Smooth muscle cell (in vitro differentiated cells): Measurements from ENCODE around the gene MIP. TPM values are rescaled to one million over a fixed set of nuclear protein-coding genes. Genes with fewer than 3 reads are reported as not detected.
"Not testable (repeated sequence)": the region's sequence is repeated elsewhere in the genome, so short reads cannot be mapped to it uniquely, and the experiment has no call there.

Experiments
- DNase-seq: peaks from one replicate; lab custom pipeline; 2025; ENCODE audit not compliant: unreplicated experiment; lab: John Stamatoyannopoulos, UW
- H2AFZ ChIP-seq: fragments of 200-600 bp; sonication (generic); 2 replicates; pipeline ENCODE4 v1.6.0; 2016; ENCODE audit warnings: antibody characterized with exemption, low read depth, mild to moderate bottlenecking
- H3F3A ChIP-seq: fragments of 200-600 bp; sonication (generic); 2 replicates; pipeline ENCODE4 v1.6.0; 2017; ENCODE audit warnings: antibody characterized with exemption, low read depth
- H3K27ac ChIP-seq: fragments of 200-600 bp; sonication (generic); 2 replicates; pipeline ENCODE4 v1.5.1; 2016; ENCODE audit warnings: low read depth, mild to moderate bottlenecking
- H3K27me3 ChIP-seq: fragments of 200-600 bp; sonication (generic); 2 replicates; pipeline ENCODE4 v1.6.1; 2016; ENCODE audit warnings: low read depth, mild to moderate bottlenecking
- H3K36me3 ChIP-seq: fragments of 200-600 bp; sonication (generic); 2 replicates; pipeline ENCODE4 v1.5.1; 2016; ENCODE audit warnings: low read depth
- H3K4me1 ChIP-seq: fragments of 200-600 bp; sonication (generic); 2 replicates; pipeline ENCODE4 v1.5.1; 2016; ENCODE audit warnings: low read depth
- H3K4me2 ChIP-seq: fragments of 200-600 bp; sonication (generic); 2 replicates; pipeline ENCODE4 v1.6.0; 2016; ENCODE audit warnings: mild to moderate bottlenecking
- H3K4me3 ChIP-seq: fragments of 200-600 bp; sonication (generic); 2 replicates; pipeline ENCODE4 v1.5.1; 2016; ENCODE audit warnings: mild to moderate bottlenecking
- H3K79me2 ChIP-seq: fragments of 200-600 bp; sonication (generic); 2 replicates; pipeline ENCODE4 v1.6.0; 2016; ENCODE audit warnings: low read depth, mild to moderate bottlenecking
- H3K9ac ChIP-seq: fragments of 200-600 bp; sonication (generic); 2 replicates; pipeline ENCODE4 v1.6.0; 2016; ENCODE audit warnings: low read depth
- H3K9me3 ChIP-seq: fragments of 200-600 bp; sonication (generic); replicated peaks from 2 replicates; pipeline ENCODE4 v1.5.1; 2016; ENCODE audit warnings: low read depth
- H4K20me1 ChIP-seq: fragments of 200-600 bp; sonication (generic); 2 replicates; pipeline ENCODE4 v1.6.0; 2016; ENCODE audit warnings: low read depth
- CTCF ChIP-seq: fragments of 200-600 bp; sonication (generic); IDR thresholded peaks from 2 replicates; pipeline ENCODE4 v1.5.1; 2017; ENCODE audit warnings: borderline replicate concordance, mild to moderate bottlenecking, antibody characterized with exemption; ENCODE audit not compliant: insufficient read depth, poor library complexity, severe bottlenecking
- WGBS: methylation state at CpG from one replicate; pipeline ENCODE4 v1.1.7; 2016; ENCODE audit warnings: low lambda C conversion rate; 5-methylcytosine and 5-hydroxymethylcytosine counted together
- polyA plus RNA-seq: library from polyadenylated mRNA; unstranded; fragments of >200 nt; fragmentation: Nextera tagmentation; extraction: Ambion mirVana; gene quantifications from 2 replicates; pipeline ENCODE4 v1.2.1, GENCODE V29; 2016
- total RNA-seq: library from RNA; depleted of rRNA; stranded (reverse); fragments of >200 nt; gene quantifications from 2 replicates; pipeline ENCODE4 v1.2.3, GENCODE V29; 2014

MIP gene
- total and polyA plus RNA-seq, 2 experiments from 2014 or later = not detected

- 87% methylated on average over 5 of the region's 5 CpGs for WGBS
- no peak overlapping the region for H3K27ac ChIP-seq
Observed at GRCh38 chr12:56408799-56409417, 45.5 kb downstream of the MIP start.

GRCh38 chr12:56404227-56404626 lies 50.2 kb downstream of the MIP start:
- 90% methylated on average over 3 of the region's 3 CpGs for WGBS
- H4K20me1 ChIP-seq, H3K27ac ChIP-seq, H3K79me2 ChIP-seq, H3F3A ChIP-seq, H3K9me3 ChIP-seq, H3K4me1 ChIP-seq, H3K4me2 ChIP-seq, H3K9ac ChIP-seq, H3K4me3 ChIP-seq, H2AFZ ChIP-seq, H3K36me3 ChIP-seq, DNase-seq, H3K27me3 ChIP-seq: not testable (repeated sequence)

More at GRCh38 chr12:56408799-56409417, 45.5 kb downstream of the MIP start:
- H3K4me3 ChIP-seq = no peak overlapping the region
- H3K27me3 ChIP-seq = no peaks in the 10 kb centered on the region
- no peak for TF ChIP-seq CTCF
- H3K4me1 ChIP-seq = no peaks in the 10 kb centered on the region
- no peaks in the 10 kb centered on the region for H3K36me3 ChIP-seq
- no peak for DNase-seq
- H3K79me2 ChIP-seq = no peaks in the 10 kb centered on the region
- no peak overlapping the region for H3K4me2 ChIP-seq
- H4K20me1 ChIP-seq = no peaks in the 10 kb centered on the region
- no peak overlapping the region for H3K9ac ChIP-seq
- H2AFZ ChIP-seq = no peak overlapping the region
- H3F3A ChIP-seq = no peaks in the 10 kb centered on the region
- no peaks in the 10 kb centered on the region for H3K9me3 ChIP-seq

GRCh38 chr12:56401612-56402011 lies 52.8 kb downstream of the MIP start:
- not testable (repeated sequence) for H3F3A ChIP-seq, H3K79me2 ChIP-seq, H3K27ac ChIP-seq

GRCh38 chr12:56401125-56401524 lies 53.3 kb downstream of the MIP start:
- H4K20me1 ChIP-seq, H3K36me3 ChIP-seq, H3K27me3 ChIP-seq, H3K79me2 ChIP-seq, H2AFZ ChIP-seq, H3K9ac ChIP-seq, DNase-seq, H3F3A ChIP-seq, H3K4me1 ChIP-seq, H3K27ac ChIP-seq, H3K4me3 ChIP-seq, H3K9me3 ChIP-seq, H3K4me2 ChIP-seq: not testable (repeated sequence)
- WGBS = 95% methylated on average over 1 of the region's 3 CpGs

More at GRCh38 chr12:56401612-56402011, 52.8 kb downstream of the MIP start:
- H3K4me3 ChIP-seq, H3K36me3 ChIP-seq, DNase-seq, H3K9ac ChIP-seq, H4K20me1 ChIP-seq, H3K9me3 ChIP-seq, H2AFZ ChIP-seq, H3K4me2 ChIP-seq, H3K27me3 ChIP-seq, H3K4me1 ChIP-seq: not testable (repeated sequence)

Other genes with a start within 250 kb of the MIP start
- gene RNF41, start 232.7 kb downstream of the MIP start, total RNA-seq = 46.1 and 65.2 TPM in 2 replicates
- gene RNF41, start 232.7 kb downstream of the MIP start, polyA plus RNA-seq = 19.4 and 22.2 TPM in 2 replicates
- gene NABP2, start 230.3 kb downstream of the MIP start, total RNA-seq = 20.9 and 33.8 TPM in 2 replicates
- gene NABP2, start 230.3 kb downstream of the MIP start, polyA plus RNA-seq = 14.2 and 16.4 TPM in 2 replicates
- gene SLC39A5, start 224.6 kb downstream of the MIP start, total RNA-seq = 0.36 and 0.99 TPM in 2 replicates
- gene SLC39A5, start 224.6 kb downstream of the MIP start, polyA plus RNA-seq = not detected in 2 replicates
- gene ANKRD52, start 196.3 kb downstream of the MIP start, total RNA-seq = 31.4 and 32.5 TPM in 2 replicates
- gene ANKRD52, start 196.3 kb downstream of the MIP start, polyA plus RNA-seq = 49.9 and 54.0 TPM in 2 replicates
- 8.7 and 11.0 TPM in 2 replicates for gene COQ10A, start 187.7 kb downstream of the MIP start, total RNA-seq
- gene COQ10A, start 187.7 kb downstream of the MIP start, polyA plus RNA-seq = 9.8 and 16.8 TPM in 2 replicates
- gene CS, start 154.3 kb downstream of the MIP start, total RNA-seq = 96.5 and 138 TPM in 2 replicates
- gene CS, start 154.3 kb downstream of the MIP start, polyA plus RNA-seq = 83.3 and 107 TPM in 2 replicates
- 147 and 171 TPM in 2 replicates for gene CNPY2, start 138.7 kb downstream of the MIP start, total RNA-seq
- gene CNPY2, start 138.7 kb downstream of the MIP start, polyA plus RNA-seq = 334 and 342 TPM in 2 replicates
- 20.3 and 55.6 TPM in 2 replicates for gene PAN2, start 120.7 kb downstream of the MIP start, total RNA-seq
- 12.9 and 14.7 TPM in 2 replicates for gene PAN2, start 120.7 kb downstream of the MIP start, polyA plus RNA-seq
- gene IL23A, start 115.8 kb downstream of the MIP start, total RNA-seq = 0.54 and 1.9 TPM in 2 replicates
- gene IL23A, start 115.8 kb downstream of the MIP start, polyA plus RNA-seq = 0.35 and 0.85 TPM in 2 replicates
- 141 and 148 TPM in 2 replicates for gene STAT2, start 94.5 kb downstream of the MIP start, total RNA-seq
- gene STAT2, start 94.5 kb downstream of the MIP start, polyA plus RNA-seq = 94.6 and 108 TPM in 2 replicates
- not detected in 2 replicates for gene APOF, start 91.8 kb downstream of the MIP start, total RNA-seq
- not detected in 2 replicates for gene APOF, start 91.8 kb downstream of the MIP start, polyA plus RNA-seq
- 6.3 and 7.2 TPM in 2 replicates for gene TIMELESS, start 5.2 kb downstream of the MIP start, total RNA-seq
- gene TIMELESS, start 5.2 kb downstream of the MIP start, polyA plus RNA-seq = 9.9 and 11.7 TPM in 2 replicates
- 1.0 and 1.1 TPM in 2 replicates for gene SPRYD4, start 13.9 kb upstream of the MIP start, total RNA-seq
- 0.71 and 1.6 TPM in 2 replicates for gene SPRYD4, start 13.9 kb upstream of the MIP start, polyA plus RNA-seq
- 0.09 and 0.76 TPM in 2 replicates for gene GLS2, start 33.5 kb upstream of the MIP start, total RNA-seq
- gene GLS2, start 33.5 kb upstream of the MIP start, polyA plus RNA-seq = 0.37 and 1.8 TPM in 2 replicates
- 20.6 and 24.7 TPM in 2 replicates for gene RBMS2, start 67.2 kb upstream of the MIP start, total RNA-seq
- 14.5 and 16.8 TPM in 2 replicates for gene RBMS2, start 67.2 kb upstream of the MIP start, polyA plus RNA-seq
- 33.4 and 34.1 TPM in 2 replicates for gene BAZ2A, start 175.7 kb upstream of the MIP start, total RNA-seq
- gene BAZ2A, start 175.7 kb upstream of the MIP start, polyA plus RNA-seq = 26.2 and 38.3 TPM in 2 replicates
- gene ATP5F1B, start 191.3 kb upstream of the MIP start, total RNA-seq = 489 and 498 TPM in 2 replicates
- gene ATP5F1B, start 191.3 kb upstream of the MIP start, polyA plus RNA-seq = 953 and 954 TPM in 2 replicates
- gene PTGES3, start 233.6 kb upstream of the MIP start, total RNA-seq = 128 TPM in 2 replicates
- gene PTGES3, start 233.6 kb upstream of the MIP start, polyA plus RNA-seq = 160 and 165 TPM in 2 replicates